GM23338 (cell line): ENCODE data around the gene NSUN4. TPM values are rescaled to one million over a fixed set of nuclear protein-coding genes. Genes with fewer than 3 reads are reported as not detected.
A peak's percentile ranks its signal among the peaks of the same experiment; 100 is the strongest.

Source experiments
- ATAC-seq: fragments of 200-7000 bp; cut with Tn5 transposase; 3 replicates; pipeline ENCODE4 v1.9.1; 2020
- DNase-seq: peaks from one replicate; pipeline ENCODE4 v3.0.0-alpha.2; 2015; ENCODE audit warnings: low spot score
- H2AFZ ChIP-seq: fragments of 200-600 bp; sonication (generic); 2 replicates; pipeline ENCODE4 v1.8.0; 2016; ENCODE audit warnings: antibody characterized with exemption, mild to moderate bottlenecking, moderate library complexity
- H3F3A ChIP-seq: fragments of 200-600 bp; sonication (generic); replicated peaks from 2 replicates; pipeline ENCODE4 v1.8.0; 2017; ENCODE audit warnings: antibody characterized with exemption, mixed run types, low read depth
- H3K27ac ChIP-seq: fragments of 200-600 bp; sonication (generic); 2 replicates; pipeline ENCODE4 v1.6.1; 2016; ENCODE audit warnings: low read depth
- H3K27me3 ChIP-seq: fragments of 200-600 bp; sonication (generic); 2 replicates; pipeline ENCODE4 v1.8.0; 2016; ENCODE audit warnings: mild to moderate bottlenecking, mixed run types, moderate library complexity; ENCODE audit not compliant: insufficient read depth
- H3K36me3 ChIP-seq: fragments of 200-600 bp; sonication (generic); 2 replicates; pipeline ENCODE4 v1.8.0; 2016; ENCODE audit warnings: mild to moderate bottlenecking; ENCODE audit not compliant: insufficient read depth
- H3K4me1 ChIP-seq: fragments of 200-600 bp; sonication (generic); 2 replicates; pipeline ENCODE4 v1.8.0; 2016; ENCODE audit warnings: mild to moderate bottlenecking, moderate library complexity; ENCODE audit not compliant: insufficient read depth
- H3K4me2 ChIP-seq: fragments of 200-600 bp; sonication (generic); 2 replicates; pipeline ENCODE4 v1.7.1; 2017; ENCODE audit warnings: mixed run types
- H3K4me3 ChIP-seq: fragments of 200-600 bp; sonication (generic); 2 replicates; pipeline ENCODE4 v1.6.1; 2016; ENCODE audit warnings: mixed run types
- H3K79me2 ChIP-seq: fragments of 200-600 bp; sonication (generic); replicated peaks from 2 replicates; pipeline ENCODE4 v1.8.0; 2017; ENCODE audit warnings: mild to moderate bottlenecking; ENCODE audit not compliant: insufficient read depth
- H3K9me2 ChIP-seq: fragments of 200-600 bp; sonication (generic); 2 replicates; pipeline ENCODE4 v1.8.0; 2017; ENCODE audit not compliant: insufficient read depth
- H4K20me1 ChIP-seq: fragments of 200-600 bp; sonication (generic); replicated peaks from 2 replicates; pipeline ENCODE4 v1.8.0; 2017; ENCODE audit warnings: mild to moderate bottlenecking; ENCODE audit not compliant: insufficient read depth
- H3K27ac Mint-ChIP-seq: 2 replicates; pipeline ENCODE4 v1.8.0; 2020; ENCODE audit warnings: inconsistent platforms, mild to moderate bottlenecking, moderate library complexity, mixed read lengths
- H3K27me3 Mint-ChIP-seq: 3 replicates; pipeline ENCODE4 v1.8.0; 2022; ENCODE audit warnings: low read depth, mild to moderate bottlenecking, moderate library complexity, mixed read lengths, inconsistent platforms; ENCODE audit not compliant: insufficient read depth, poor library complexity
- H3K36me3 Mint-ChIP-seq: 3 replicates; pipeline ENCODE4 v1.8.0; 2021; ENCODE audit warnings: low read depth, mild to moderate bottlenecking, inconsistent platforms, moderate library complexity, mixed read lengths
- H3K4me1 Mint-ChIP-seq: 3 replicates; pipeline ENCODE4 v1.8.0; 2020; ENCODE audit warnings: mild to moderate bottlenecking, inconsistent platforms, mixed read lengths
- H3K4me3 Mint-ChIP-seq: 3 replicates; pipeline ENCODE4 v1.8.0; 2021; ENCODE audit warnings: moderate library complexity, mild to moderate bottlenecking, inconsistent platforms, mixed read lengths
- H3K9me3 Mint-ChIP-seq: 3 replicates; pipeline ENCODE4 v1.8.0; 2020; ENCODE audit warnings: moderate library complexity, mild to moderate bottlenecking, inconsistent platforms, mixed read lengths
- CREB1 ChIP-seq: fragments of 250-450 bp; sonication (Bioruptor Pico); IDR thresholded peaks from 2 replicates; pipeline ENCODE4 v1.5.0; 2020; ENCODE audit warnings: low read depth, mild to moderate bottlenecking, moderate library complexity
- CTCF ChIP-seq, 2 experiments: fragments of 200-600 bp in 1 of 2; sonication (generic) in 1 of 2; conservative IDR thresholded peaks; 2 replicates each; pipeline versions ENCODE4 v1.5.1 to v1.6.1; 2016 to 2017; ENCODE audit warnings: antibody characterized with exemption in 2 of 2, low read depth in 2 of 2, mild to moderate bottlenecking in 2 of 2, moderate library complexity in 1 of 2
- ETS1 ChIP-seq: IDR thresholded peaks from 2 replicates; pipeline ENCODE4 v1.6.1; 2016; ENCODE audit warnings: antibody characterized with exemption
- EZH2 ChIP-seq: fragments of 200-600 bp; sonication (generic); IDR thresholded peaks from one replicate; pipeline ENCODE4 v1.8.0; 2017; ENCODE audit warnings: antibody characterized with exemption, mild to moderate bottlenecking, low read depth; ENCODE audit not compliant: unreplicated experiment
- EZH2phosphoT487 ChIP-seq: fragments of 200-600 bp; sonication (generic); IDR thresholded peaks from one replicate; pipeline ENCODE4 v1.8.1; 2018; ENCODE audit warnings: antibody characterized with exemption; ENCODE audit not compliant: unreplicated experiment
- JUNB ChIP-seq: IDR thresholded peaks from one replicate; pipeline ENCODE4 v1.6.1; 2016; ENCODE audit warnings: antibody characterized with exemption; ENCODE audit not compliant: unreplicated experiment
- NANOG ChIP-seq: IDR thresholded peaks from 2 replicates; pipeline ENCODE4 v1.6.1; 2016; ENCODE audit warnings: antibody characterized with exemption, borderline replicate concordance
- POLR2AphosphoS5 ChIP-seq: IDR thresholded peaks from 2 replicates; pipeline ENCODE4 v1.6.1; 2016; ENCODE audit warnings: antibody characterized with exemption, low read depth
- REST ChIP-seq: IDR thresholded peaks from one replicate; pipeline ENCODE4 v1.6.1; 2018; ENCODE audit warnings: antibody characterized with exemption; ENCODE audit not compliant: unreplicated experiment
- STAT1 ChIP-seq: IDR thresholded peaks from one replicate; pipeline ENCODE4 v1.6.1; 2016; ENCODE audit warnings: antibody characterized with exemption; ENCODE audit not compliant: unreplicated experiment
- ZNF114 ChIP-seq: fragments of 250-450 bp; sonication (Bioruptor Pico); IDR thresholded peaks from 2 replicates; pipeline ENCODE4 v1.5.0; 2020; ENCODE audit warnings: mild to moderate bottlenecking, moderate library complexity
- ZNF331 ChIP-seq: fragments of 250-450 bp; sonication (Bioruptor Pico); IDR thresholded peaks from 2 replicates; pipeline ENCODE4 v1.5.0; 2020; ENCODE audit warnings: low read depth, mild to moderate bottlenecking, moderate library complexity
- ZNF462 ChIP-seq: fragments of 250-450 bp; sonication (Bioruptor Pico); IDR thresholded peaks from 2 replicates; pipeline ENCODE4 v1.5.0; 2020; ENCODE audit warnings: mild to moderate bottlenecking, moderate library complexity
- polyA plus RNA-seq: library from polyadenylated mRNA; unstranded; fragments of >200 nt; fragmentation: Nextera tagmentation; extraction: Ambion mirVana; gene quantifications from 2 replicates; pipeline ENCODE4 v1.2.1, GENCODE V29; 2016
- total RNA-seq: library from RNA; depleted of rRNA; stranded (reverse); fragments of >200 nt; shearing (Covaris generic); gene quantifications from 2 replicates; pipeline ENCODE4 v1.2.3, GENCODE V29; 2014

The NSUN4 gene
- total and polyA plus RNA-seq, 2 experiments from 2014 or later = 8.9 to 11.6 TPM

- Mint-ChIP-seq H3K4me1 (peaks cover 28% of the 10 kb centered on the region), H3K27me3 (peaks cover 3% of the 10 kb centered on the region), H3K9me3 (no peaks in the 10 kb centered on the region; the same call in 2 of the 3 replicates), H3K4me3 (no peak overlapping the region; the same call in 2 of the 3 replicates), H3K36me3 (peaks cover 33% of the 10 kb centered on the region), H3K27ac (peak overlapping the region; percentile 19)
- Histone ChIP-seq H3K9me2 (no peaks in the 10 kb centered on the region), H3K4me3 (no peak overlapping the region), H3K4me2 (peak overlapping the region; percentile 63), H3K27ac (peak overlapping the region; percentile 76), H3K36me3 (peaks cover 17% of the 10 kb centered on the region), H3K4me1 (peaks cover 28% of the 10 kb centered on the region), H3K27me3 (no peaks in the 10 kb centered on the region), H3F3A (peaks cover 7% of the 10 kb centered on the region), H3K79me2 (peaks cover 48% of the 10 kb centered on the region), H2AFZ (no peak overlapping the region), H4K20me1 (no peaks in the 10 kb centered on the region)
- DNase-seq (no peak), ATAC-seq (no peak)
- TF ChIP-seq NANOG = no peak
- TF ChIP-seq CREB1 (CRISPR knock-in tag) = no peak
- no peak for TF ChIP-seq EZH2phosphoT487
- no peak for TF ChIP-seq POLR2AphosphoS5
- no peak for TF ChIP-seq JUNB
- TF ChIP-seq ZNF114 (CRISPR knock-in tag) = no peak
- no peak for TF ChIP-seq CTCF (conservative IDR thresholded peaks at IDR 0.05; ENCODE audit: low read depth in 2 of 2)
- TF ChIP-seq EZH2 = no peak
- no peak for TF ChIP-seq ZNF331
- TF ChIP-seq STAT1 = no peak
- no peak for TF ChIP-seq ETS1
- TF ChIP-seq ZNF462 (CRISPR knock-in tag) = no peak
- TF ChIP-seq REST = no peak
Observed at GRCh38 chr1:46298387-46298786, 42.2 kb upstream of the NSUN4 start.
